Measurements from ENCODE around the gene WDR86. TPM values are rescaled to one million over a fixed set of nuclear protein-coding genes. Genes with fewer than 3 reads are reported as not detected.

Gene WDR86
- polyA plus RNA-seq, 1 donor, result 12.0 TPM

DNA sequence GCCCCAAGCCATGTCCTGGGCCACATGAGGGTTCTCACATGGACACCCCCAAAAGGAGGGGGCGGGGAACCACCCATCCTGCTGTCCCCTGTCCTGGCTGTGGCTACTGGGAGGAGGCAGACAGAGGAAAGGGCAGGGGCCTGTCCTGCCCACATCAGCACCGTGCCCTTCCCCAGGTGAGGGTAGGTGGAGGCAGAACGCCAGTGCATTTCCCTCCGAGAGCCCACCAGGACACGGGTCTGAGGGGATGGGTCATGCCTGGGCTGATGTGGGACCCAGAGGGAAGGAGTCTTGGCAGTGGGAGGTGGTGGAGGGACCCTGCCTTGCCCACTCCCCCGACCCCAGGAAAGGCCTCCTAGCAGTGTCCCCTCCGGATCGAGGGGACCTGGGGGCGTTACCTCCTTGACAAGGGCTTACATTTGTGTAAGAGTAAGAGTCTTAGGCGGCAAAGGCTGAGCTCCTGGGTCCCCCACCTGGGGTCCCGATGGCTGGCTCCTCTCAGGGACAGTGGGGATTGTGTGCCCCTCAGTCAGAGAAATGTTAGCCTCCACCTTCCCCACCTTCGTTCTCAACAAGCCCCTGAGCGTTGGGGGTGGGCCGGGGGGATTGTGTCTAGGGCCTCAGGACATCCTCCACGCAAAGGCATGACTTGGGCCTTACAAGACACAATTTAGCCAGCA is 24.0 kb upstream of the WDR86 start:
- DNase-seq, result no peak
- Histone ChIP-seq H3K27ac (ENCODE audit: low read length) (no peak overlapping the region), H3K9me3 (ENCODE audit: control insufficient read depth, low read depth, low read length) (no peaks in the 10 kb centered on the region), H3K36me3 (ENCODE audit: control insufficient read depth, insufficient read depth, low read length) (no peaks in the 10 kb centered on the region), H3K4me1 (ENCODE audit: control insufficient read depth, insufficient read depth, low read length) (no peaks in the 10 kb centered on the region), H3K4me3 (ENCODE audit: low read length) (no peak overlapping the region), H3K27me3 (ENCODE audit: control insufficient read depth, insufficient read depth, low read length) (peaks cover 3% of the 10 kb centered on the region)
- no CpG with 5 or more reads among the region's 15 CpGs for WGBS (ENCODE audit: insufficient coverage, low lambda C conversion rate)

DNA sequence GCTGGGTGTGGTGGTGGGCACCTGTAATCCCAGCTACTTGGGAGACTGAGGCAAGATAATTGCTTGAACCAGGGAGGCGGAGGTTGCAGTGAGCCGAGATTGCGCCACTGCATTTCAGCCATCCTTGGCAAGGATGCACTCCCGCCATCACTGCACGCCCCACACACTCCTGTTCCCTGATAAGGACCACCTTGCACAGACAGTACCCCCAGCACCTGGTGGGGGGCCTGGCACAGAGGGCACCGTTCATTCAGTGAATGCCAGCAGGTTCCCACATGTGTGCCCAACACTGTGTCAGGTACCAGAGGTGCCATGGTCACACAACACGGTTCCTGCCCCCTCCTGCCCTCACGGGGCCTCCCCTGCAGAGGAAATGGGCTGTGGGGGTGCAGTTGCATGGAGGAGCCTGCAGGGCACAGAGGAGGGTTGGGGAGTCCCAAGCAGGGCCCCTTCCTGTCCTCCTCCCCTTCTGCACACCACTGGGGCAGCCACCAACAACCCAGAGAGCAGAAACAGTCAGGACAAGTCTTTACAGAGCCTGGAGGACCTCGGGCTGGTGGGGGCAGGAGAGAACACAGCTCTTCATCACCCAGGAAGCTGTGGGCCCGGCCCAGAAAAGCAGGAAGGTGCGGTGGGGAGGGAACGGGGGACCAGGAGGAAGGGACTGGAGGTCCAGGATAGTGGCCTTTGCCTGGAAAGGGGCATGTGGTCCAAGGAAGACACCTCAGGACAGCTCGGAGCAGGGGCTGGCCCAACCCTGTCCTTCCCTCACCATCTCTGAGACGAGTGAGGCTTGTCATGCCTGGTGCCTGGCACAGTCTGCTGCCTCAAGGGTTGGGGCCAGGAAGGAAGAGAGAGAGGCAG is 23.1 kb upstream of the WDR86 start:
- no peaks in the 10 kb centered on the region for H3K4me1 ChIP-seq (ENCODE audit: control insufficient read depth, insufficient read depth, low read length)
- H3K9me3 ChIP-seq (ENCODE audit: control insufficient read depth, low read depth, low read length), result no peaks in the 10 kb centered on the region
- no peak overlapping the region for H3K27ac ChIP-seq (ENCODE audit: low read length)
- H3K36me3 ChIP-seq (ENCODE audit: control insufficient read depth, insufficient read depth, low read length), result no peaks in the 10 kb centered on the region
- H3K4me3 ChIP-seq (ENCODE audit: low read length), result no peak overlapping the region
- DNase-seq, result no peak
- peaks cover 1% of the 10 kb centered on the region for H3K27me3 ChIP-seq (ENCODE audit: control insufficient read depth, insufficient read depth, low read length)
- no CpG with 5 or more reads among the region's 14 CpGs for WGBS (ENCODE audit: insufficient coverage, low lambda C conversion rate)

DNA sequence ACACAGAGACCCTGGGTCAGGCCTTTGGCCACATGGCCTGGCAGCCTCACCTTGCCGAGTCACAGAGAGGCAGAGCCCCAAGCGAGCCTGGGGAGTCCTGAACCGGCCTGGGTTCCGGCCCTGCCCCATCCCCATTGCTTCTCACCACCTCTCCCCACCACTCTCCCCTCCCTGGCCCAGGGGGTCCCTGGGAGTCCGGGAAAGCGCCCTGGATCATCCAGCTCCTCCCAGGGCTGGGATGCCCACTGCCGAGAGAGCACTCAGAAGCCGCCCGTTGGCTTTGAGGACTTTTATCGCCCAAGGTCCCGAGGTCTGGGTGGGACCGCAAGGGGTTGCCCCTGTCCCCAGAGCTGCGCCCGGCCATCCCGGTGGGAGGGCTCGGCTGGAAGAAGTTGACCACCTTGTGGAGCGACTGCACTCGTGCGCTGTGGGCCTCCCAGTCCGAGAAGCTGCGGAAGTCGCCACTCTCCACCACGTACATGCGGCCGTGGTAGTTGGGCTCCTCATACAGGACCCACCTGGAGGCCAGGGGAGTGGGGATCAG is 22.0 kb upstream of the WDR86 start:
- Histone ChIP-seq H3K9me3 (ENCODE audit: control insufficient read depth, low read depth, low read length) (no peaks in the 10 kb centered on the region), H3K4me1 (ENCODE audit: control insufficient read depth, insufficient read depth, low read length) (no peaks in the 10 kb centered on the region), H3K4me3 (ENCODE audit: low read length) (no peak overlapping the region), H3K36me3 (ENCODE audit: control insufficient read depth, insufficient read depth, low read length) (no peaks in the 10 kb centered on the region), H3K27me3 (ENCODE audit: control insufficient read depth, insufficient read depth, low read length) (peaks cover 5% of the 10 kb centered on the region), H3K27ac (ENCODE audit: low read length) (no peak overlapping the region)
- DNase-seq, result no peak
- WGBS (ENCODE audit: insufficient coverage, low lambda C conversion rate), result no CpG with 5 or more reads among the region's 25 CpGs

DNA sequence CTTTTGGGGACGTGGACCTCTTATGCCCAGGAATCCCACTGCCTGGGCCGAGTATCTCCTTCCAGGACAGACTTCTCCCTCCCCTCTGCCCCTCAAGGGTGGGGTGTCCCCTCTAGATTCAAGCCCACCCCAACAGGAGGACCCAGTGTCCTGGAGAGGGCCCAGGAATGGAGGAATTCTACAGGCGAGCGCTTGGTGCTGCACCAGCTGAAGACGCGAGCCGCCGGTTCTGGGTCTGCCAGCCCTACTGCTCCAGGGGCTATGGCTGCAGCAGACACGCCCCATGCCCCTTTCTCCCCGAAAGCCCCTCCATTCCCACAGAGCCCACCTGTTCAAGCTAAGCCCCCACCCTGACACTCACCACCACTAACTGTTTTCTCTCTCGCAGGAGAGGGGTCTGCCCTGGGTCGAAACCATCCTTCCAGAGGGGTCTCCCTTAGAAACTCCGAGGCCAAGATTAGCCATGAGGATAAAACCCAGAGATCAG is 21.5 kb upstream of the WDR86 start:
- Histone ChIP-seq H3K27me3 (ENCODE audit: control insufficient read depth, insufficient read depth, low read length) (peaks cover 5% of the 10 kb centered on the region), H3K36me3 (ENCODE audit: control insufficient read depth, insufficient read depth, low read length) (no peaks in the 10 kb centered on the region), H3K4me3 (ENCODE audit: low read length) (no peak overlapping the region), H3K4me1 (ENCODE audit: control insufficient read depth, insufficient read depth, low read length) (no peaks in the 10 kb centered on the region), H3K9me3 (ENCODE audit: control insufficient read depth, low read depth, low read length) (no peaks in the 10 kb centered on the region), H3K27ac (ENCODE audit: low read length) (no peak overlapping the region)
- no peak for DNase-seq
- WGBS (ENCODE audit: insufficient coverage, low lambda C conversion rate), result no CpG with 5 or more reads among the region's 13 CpGs

DNA sequence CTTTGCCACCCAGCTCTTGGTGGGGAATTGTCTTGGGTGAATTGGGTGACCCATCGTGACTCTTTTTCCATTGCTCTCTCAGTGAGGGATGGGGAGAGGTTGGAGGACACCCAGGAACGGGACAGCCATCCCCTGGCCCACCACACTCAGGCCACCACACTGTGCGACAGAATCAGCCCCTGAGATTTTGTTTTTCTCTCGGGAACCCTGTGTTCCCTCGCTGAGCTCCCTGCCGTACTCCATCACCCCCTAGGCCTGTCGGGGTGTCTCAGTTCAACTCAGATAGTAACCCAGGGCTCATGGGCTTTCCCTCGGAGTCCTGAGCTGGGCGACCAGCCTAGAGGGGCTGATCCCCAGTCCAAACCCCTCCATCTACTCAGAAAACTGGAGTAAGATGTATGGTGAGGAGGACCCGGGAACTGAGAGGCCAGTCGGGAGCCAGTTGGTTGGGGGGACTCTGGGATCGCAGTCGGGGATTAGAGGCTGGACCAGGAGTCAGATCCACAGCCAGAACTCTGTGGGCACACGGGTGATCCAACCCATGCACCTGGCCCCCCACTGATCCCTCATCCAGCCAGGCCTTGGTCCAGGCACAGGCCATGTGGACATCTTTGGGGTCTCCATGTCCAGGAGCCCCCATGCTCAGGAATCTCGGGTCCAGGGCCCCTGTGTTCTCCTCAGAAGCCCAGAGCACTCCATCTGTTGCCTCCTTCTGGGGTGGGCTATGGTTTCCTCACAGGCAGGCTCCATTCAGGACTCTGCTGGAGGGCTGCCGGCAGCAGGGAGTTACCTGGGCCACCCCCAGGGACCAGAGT is 20.8 kb upstream of the WDR86 start:
- H3K27ac ChIP-seq (ENCODE audit: low read length), result no peak overlapping the region
- no peaks in the 10 kb centered on the region for H3K9me3 ChIP-seq (ENCODE audit: control insufficient read depth, low read depth, low read length)
- H3K4me3 ChIP-seq (ENCODE audit: low read length), result no peak overlapping the region
- WGBS (ENCODE audit: insufficient coverage, low lambda C conversion rate), result no CpG with 5 or more reads among the region's 16 CpGs
- no peaks in the 10 kb centered on the region for H3K36me3 ChIP-seq (ENCODE audit: control insufficient read depth, insufficient read depth, low read length)
- no peak for DNase-seq
- H3K27me3 ChIP-seq (ENCODE audit: control insufficient read depth, insufficient read depth, low read length), result peaks cover 5% of the 10 kb centered on the region
- no peaks in the 10 kb centered on the region for H3K4me1 ChIP-seq (ENCODE audit: control insufficient read depth, insufficient read depth, low read length)

DNA sequence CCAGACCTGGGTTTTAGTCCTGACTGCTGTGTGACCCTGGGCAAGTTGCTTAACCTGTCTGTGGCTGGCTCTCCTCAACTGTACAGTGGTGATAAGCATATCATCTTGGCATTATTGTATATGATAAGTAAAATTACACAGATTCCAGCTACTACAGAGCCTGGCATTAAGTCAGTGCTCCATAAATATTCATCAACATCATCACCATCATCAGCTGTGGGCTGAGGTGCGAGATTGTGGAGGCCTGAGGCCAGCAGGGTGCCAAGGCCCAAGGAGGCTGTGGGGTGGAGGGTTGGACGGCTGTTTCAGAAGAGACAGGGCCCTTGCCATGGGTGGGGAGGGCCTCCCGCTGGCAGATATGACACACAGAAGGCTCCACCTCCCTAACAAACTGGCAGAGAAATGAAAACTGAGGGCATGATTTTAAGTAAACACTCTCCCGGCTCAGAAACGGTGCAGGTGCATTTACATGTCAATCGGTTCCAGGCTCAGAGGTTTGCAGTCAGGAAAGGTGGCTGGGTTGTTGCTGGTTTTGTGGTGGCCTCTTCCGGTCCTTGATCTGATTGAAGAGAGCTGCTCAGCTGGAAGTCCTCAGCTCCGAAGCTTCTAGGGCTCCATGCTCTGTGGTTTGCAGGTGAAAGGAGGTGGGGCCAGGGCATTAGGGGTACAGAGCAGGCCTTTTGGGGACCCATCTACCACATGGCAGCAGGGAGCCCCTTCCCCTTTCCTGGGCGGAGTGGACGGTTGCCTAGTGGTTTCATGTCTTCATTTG is 19.9 kb upstream of the WDR86 start:
- WGBS (ENCODE audit: insufficient coverage, low lambda C conversion rate), result no CpG with 5 or more reads among the region's 10 CpGs
- no peaks in the 10 kb centered on the region for H3K36me3 ChIP-seq (ENCODE audit: control insufficient read depth, insufficient read depth, low read length)
- no peak overlapping the region for H3K4me3 ChIP-seq (ENCODE audit: low read length)
- H3K4me1 ChIP-seq (ENCODE audit: control insufficient read depth, insufficient read depth, low read length), result no peaks in the 10 kb centered on the region
- peaks cover 5% of the 10 kb centered on the region for H3K27me3 ChIP-seq (ENCODE audit: control insufficient read depth, insufficient read depth, low read length)
- no peaks in the 10 kb centered on the region for H3K9me3 ChIP-seq (ENCODE audit: control insufficient read depth, low read depth, low read length)
- no peak for DNase-seq
- H3K27ac ChIP-seq (ENCODE audit: low read length), result no peak overlapping the region

DNA sequence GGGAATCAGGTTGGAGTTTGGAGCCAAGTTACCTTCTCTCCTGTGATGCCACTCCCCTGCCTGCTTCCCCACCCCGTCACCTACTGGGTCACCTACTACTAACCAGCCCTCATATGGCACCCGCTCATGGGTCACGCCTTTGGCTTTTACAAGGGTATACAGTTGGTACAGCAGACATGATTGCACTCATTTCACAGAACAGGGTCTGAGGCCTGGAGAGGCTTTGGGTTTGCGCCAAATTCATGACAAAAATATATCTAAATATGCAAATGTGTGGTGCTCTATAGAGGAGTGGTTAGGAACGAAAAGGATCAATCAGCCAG is 19.4 kb upstream of the WDR86 start:
- no CpG with 5 or more reads among the region's 5 CpGs for WGBS (ENCODE audit: insufficient coverage, low lambda C conversion rate)

DNA sequence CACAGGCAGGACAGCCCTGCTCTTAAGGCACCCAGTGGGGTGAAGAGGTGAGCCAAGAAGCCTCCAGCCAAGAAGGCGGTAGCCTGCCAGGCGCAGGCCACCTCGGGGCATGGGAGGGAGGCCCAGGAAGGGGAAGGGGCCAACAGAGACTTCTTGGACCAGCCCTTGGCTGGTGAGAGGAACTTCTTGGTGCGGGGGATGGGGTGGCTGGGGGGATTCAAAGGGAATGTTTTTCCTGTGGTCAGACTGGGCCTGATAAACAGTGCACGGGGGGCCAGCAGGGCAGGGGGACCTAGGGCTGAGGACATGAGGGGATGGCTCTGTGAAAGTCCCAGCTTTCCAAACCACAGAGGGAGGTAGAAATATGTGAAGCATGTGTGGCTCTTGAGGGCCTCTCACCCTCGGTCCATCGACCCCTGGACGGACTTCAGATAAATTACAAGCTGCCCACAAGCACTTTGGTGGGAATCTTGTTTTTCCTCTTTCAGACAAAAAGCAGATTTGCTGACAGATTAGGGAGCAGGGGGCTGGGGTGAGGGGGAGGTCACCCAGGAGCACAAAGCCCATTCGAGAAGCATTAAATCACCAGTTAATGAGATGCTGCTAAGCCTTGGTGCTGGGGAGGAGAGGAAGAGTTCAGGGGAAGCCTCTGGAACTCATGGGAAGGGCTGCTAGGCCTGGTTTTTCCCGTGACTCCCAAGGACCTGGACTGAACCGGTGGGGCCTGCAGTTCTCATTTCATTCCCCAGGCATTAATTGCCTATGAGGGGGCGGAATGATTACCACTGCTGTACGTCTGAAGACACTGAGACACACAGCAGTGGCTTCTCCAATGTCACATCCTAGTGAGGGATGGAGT is 18.8 kb upstream of the WDR86 start:
- H3K4me1 ChIP-seq (ENCODE audit: control insufficient read depth, insufficient read depth, low read length), result no peaks in the 10 kb centered on the region
- peak; percentile 38 to 49 for DNase-seq
- no peak overlapping the region for H3K27ac ChIP-seq (ENCODE audit: low read length)
- no CpG with 5 or more reads among the region's 13 CpGs for WGBS (ENCODE audit: insufficient coverage, low lambda C conversion rate)
- no peaks in the 10 kb centered on the region for H3K36me3 ChIP-seq (ENCODE audit: control insufficient read depth, insufficient read depth, low read length)
- H3K27me3 ChIP-seq (ENCODE audit: control insufficient read depth, insufficient read depth, low read length), result peaks cover 5% of the 10 kb centered on the region
- H3K9me3 ChIP-seq (ENCODE audit: control insufficient read depth, low read depth, low read length), result no peaks in the 10 kb centered on the region
- no peak overlapping the region for H3K4me3 ChIP-seq (ENCODE audit: low read length)

More for the DNA sequence above, 19.4 kb upstream of the WDR86 start:
- Histone ChIP-seq H3K4me1 (ENCODE audit: control insufficient read depth, insufficient read depth, low read length) (no peaks in the 10 kb centered on the region), H3K4me3 (ENCODE audit: low read length) (no peak overlapping the region), H3K36me3 (ENCODE audit: control insufficient read depth, insufficient read depth, low read length) (no peaks in the 10 kb centered on the region), H3K27ac (ENCODE audit: low read length) (no peak overlapping the region), H3K9me3 (ENCODE audit: control insufficient read depth, low read depth, low read length) (no peaks in the 10 kb centered on the region), H3K27me3 (ENCODE audit: control insufficient read depth, insufficient read depth, low read length) (peaks cover 5% of the 10 kb centered on the region)
- DNase-seq, result no peak

DNA sequence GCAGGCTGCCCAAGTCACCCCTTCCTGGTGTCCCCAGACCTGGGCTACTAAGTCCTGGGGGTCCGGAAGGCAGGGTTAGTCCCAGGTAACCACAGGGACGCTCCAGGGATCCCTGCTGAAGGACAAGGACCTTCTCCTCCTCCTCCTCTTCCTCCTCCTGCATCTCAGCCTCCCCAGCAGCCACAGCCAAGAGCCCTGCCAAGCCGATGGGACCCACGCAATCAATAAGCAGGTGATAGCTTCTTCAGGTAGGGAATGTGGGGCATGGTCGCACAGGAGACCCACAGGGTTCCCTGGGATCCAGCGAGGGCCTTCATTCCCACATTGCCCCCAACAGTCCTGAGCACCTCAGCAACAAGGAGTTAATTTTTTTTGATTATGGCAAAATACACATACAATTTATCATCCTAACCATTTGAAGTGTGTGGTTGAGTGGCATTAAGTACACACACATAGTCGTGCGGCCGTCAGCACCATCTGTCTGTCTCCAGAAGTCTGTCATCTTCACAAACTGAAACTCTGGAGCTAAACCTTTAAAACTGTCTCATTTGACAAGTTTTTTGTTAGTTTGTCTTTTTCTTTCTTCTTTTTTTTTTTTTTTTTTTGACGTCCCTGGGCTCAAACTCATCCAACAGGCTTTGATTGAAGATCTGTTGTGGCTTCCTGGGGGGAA is 18.0 kb upstream of the WDR86 start:
- 72% methylated on average over 2 of the region's 10 CpGs for WGBS (ENCODE audit: insufficient coverage, low lambda C conversion rate)
- no peaks in the 10 kb centered on the region for H3K36me3 ChIP-seq (ENCODE audit: control insufficient read depth, insufficient read depth, low read length)
- H3K9me3 ChIP-seq (ENCODE audit: control insufficient read depth, low read depth, low read length), result no peaks in the 10 kb centered on the region
- no peaks in the 10 kb centered on the region for H3K4me1 ChIP-seq (ENCODE audit: control insufficient read depth, insufficient read depth, low read length)
- no peak overlapping the region for H3K4me3 ChIP-seq (ENCODE audit: low read length)
- H3K27ac ChIP-seq (ENCODE audit: low read length), result no peak overlapping the region
- no peak for DNase-seq
- H3K27me3 ChIP-seq (ENCODE audit: control insufficient read depth, insufficient read depth, low read length), result peaks cover 5% of the 10 kb centered on the region
